Measurements from ENCODE around the gene UMPS.
"Not testable (repeated sequence)": the region's sequence is repeated elsewhere in the genome, so short reads cannot be mapped to it uniquely, and the experiment has no call there.

The UMPS gene

DNA sequence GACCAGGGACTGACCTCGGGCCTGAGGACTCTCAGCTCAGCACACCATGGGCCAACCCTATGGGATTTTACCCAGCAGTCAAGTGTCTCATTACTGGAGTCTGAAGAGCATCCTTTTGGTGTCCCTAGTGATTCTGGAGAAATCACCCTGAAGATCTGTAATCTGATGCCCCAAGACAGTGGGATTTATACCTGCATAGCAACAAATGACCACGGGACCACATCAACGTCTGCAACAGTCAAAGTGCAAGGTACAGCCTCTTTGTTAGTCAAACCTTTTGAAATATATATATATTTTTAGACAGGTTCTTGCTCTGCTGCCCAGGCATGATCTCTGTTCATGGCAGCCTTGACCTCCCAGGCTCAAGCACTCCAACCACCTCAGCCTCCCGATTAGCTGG lies 34.2 kb upstream of the UMPS start:
- Histone ChIP-seq H3K4me2 (ENCODE audit: low read length) (no peak overlapping the region), H3K27me3 (ENCODE audit: control insufficient read depth, insufficient read depth, low read length) (no peaks in the 10 kb centered on the region), H3K9me3 (replicated peaks; ENCODE audit: low read length) (no peaks in the 10 kb centered on the region), H3K9ac (ENCODE audit: low read depth, low read length) (no peak overlapping the region), H3K4me1 (ENCODE audit: control insufficient read depth, insufficient read depth, low read length) (peaks cover 2% of the 10 kb centered on the region), H3K4me3 (ENCODE audit: low read length) (no peak overlapping the region), H3K36me3 (ENCODE audit: insufficient read depth, low read length) (no peaks in the 10 kb centered on the region)

DNA sequence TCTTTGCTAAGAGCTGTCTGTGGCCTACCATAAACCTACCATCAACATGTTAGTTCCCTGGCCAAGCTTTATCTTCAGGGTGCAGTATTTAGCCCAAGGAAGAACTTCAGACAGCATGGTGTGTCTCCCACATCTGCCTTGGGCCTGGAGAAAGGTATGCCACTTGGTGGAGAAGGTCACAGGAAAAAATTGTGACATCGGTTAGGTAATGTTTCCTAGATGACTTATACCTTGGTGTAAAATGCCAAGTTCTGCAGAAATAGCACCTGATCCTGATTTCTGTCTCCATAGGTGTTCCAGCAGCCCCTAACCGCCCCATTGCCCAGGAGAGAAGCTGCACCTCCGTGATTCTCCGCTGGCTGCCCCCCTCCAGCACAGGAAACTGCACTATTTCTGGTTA lies 33.0 kb upstream of the UMPS start:
- Histone ChIP-seq H3K27me3 (ENCODE audit: control insufficient read depth, insufficient read depth, low read length) (no peaks in the 10 kb centered on the region), H3K4me3 (ENCODE audit: low read length) (no peak overlapping the region), H3K9ac (ENCODE audit: low read depth, low read length) (no peak overlapping the region), H3K9me3 (replicated peaks; ENCODE audit: low read length) (no peaks in the 10 kb centered on the region), H3K4me2 (ENCODE audit: low read length) (no peak overlapping the region), H3K4me1 (ENCODE audit: control insufficient read depth, insufficient read depth, low read length) (peaks cover 13% of the 10 kb centered on the region), H3K36me3 (ENCODE audit: insufficient read depth, low read length) (no peaks in the 10 kb centered on the region)

GRCh38 chr3:124698030-124698770 lies 32.1 kb upstream of the UMPS start:
- H3K27me3 ChIP-seq (ENCODE audit: control insufficient read depth, insufficient read depth, low read length) = no peaks in the 10 kb centered on the region
- H3K4me3 ChIP-seq (ENCODE audit: low read length) = no peak overlapping the region
- H3K9me3 ChIP-seq (replicated peaks; ENCODE audit: low read length) = no peaks in the 10 kb centered on the region
- no peaks in the 10 kb centered on the region for H3K36me3 ChIP-seq (ENCODE audit: insufficient read depth, low read length)
- H3K9ac ChIP-seq (ENCODE audit: low read depth, low read length) = no peak overlapping the region
- peaks cover 13% of the 10 kb centered on the region for H3K4me1 ChIP-seq (ENCODE audit: control insufficient read depth, insufficient read depth, low read length)
- H3K4me2 ChIP-seq (ENCODE audit: low read length) = no peak overlapping the region

DNA sequence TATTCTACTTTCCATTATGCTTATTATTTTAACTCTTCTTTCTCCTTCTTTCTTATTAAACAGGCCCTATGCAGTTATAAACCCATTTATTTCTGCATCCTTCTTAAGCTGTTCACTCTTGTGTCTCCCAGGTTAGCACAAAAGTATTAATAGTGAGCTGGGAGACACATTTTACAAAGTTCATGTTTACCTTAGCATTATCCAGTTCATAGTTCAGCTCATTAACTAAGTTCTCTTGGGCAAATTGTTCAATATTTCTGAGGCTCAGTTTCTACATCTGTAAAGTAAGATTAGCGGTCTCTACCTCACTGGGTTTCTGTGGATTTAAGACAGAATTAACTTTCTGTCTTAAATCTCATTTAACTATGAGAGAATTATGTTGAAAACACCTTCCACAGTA lies 31.2 kb upstream of the UMPS start:
- no peak overlapping the region for H3K9ac ChIP-seq (ENCODE audit: low read depth, low read length)
- no peaks in the 10 kb centered on the region for H3K27me3 ChIP-seq (ENCODE audit: control insufficient read depth, insufficient read depth, low read length)
- peaks cover 13% of the 10 kb centered on the region for H3K4me1 ChIP-seq (ENCODE audit: control insufficient read depth, insufficient read depth, low read length)
- H3K36me3 ChIP-seq (ENCODE audit: insufficient read depth, low read length) = no peaks in the 10 kb centered on the region
- H3K4me2 ChIP-seq (ENCODE audit: low read length) = no peak overlapping the region
- H3K4me3 ChIP-seq (ENCODE audit: low read length) = no peak overlapping the region
- no peaks in the 10 kb centered on the region for H3K9me3 ChIP-seq (replicated peaks; ENCODE audit: low read length)

GRCh38 chr3:124699686-124700396 lies 30.4 kb upstream of the UMPS start:
- H3K9ac ChIP-seq (ENCODE audit: low read depth, low read length) = no peak overlapping the region

DNA sequence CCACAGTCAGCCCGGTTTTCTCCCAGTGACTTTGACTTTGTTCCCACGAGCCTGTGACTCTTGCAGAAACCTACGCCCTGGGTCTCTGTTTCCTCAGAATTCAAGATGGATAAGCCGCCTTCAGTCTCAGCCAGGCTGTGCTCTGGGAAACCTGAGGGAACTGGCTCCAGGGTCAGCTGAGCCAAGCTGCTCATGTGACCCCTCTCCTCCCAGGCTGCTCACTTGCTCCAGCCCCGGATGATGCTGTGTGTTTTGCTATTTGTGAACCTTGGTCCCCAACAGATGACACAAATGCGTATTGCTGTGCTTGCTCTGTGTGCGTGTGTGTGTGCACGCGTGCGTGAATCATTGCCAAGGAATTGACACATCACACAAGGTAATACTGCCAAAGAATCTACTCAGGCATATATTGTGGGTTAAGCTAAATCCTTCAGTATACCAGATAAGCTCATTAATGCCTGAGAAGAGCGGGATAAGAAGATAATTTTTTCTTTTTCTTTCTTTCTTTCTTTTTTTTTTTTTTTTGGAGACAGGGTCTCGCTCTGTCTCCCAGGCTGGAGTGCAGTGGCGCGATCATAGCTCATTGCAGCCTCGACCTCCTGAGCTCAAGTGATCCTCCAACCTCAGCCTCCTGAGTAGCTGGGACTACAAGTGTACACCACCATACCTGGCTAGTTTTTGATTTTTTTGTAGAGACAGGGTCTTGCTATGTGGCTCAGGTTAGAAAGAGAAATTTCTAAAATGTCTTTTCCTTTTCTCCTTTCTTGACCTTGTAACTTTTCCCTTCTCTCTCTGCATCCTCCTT lies 29.2 kb upstream of the UMPS start:
- peaks cover 13% of the 10 kb centered on the region for H3K4me1 ChIP-seq (ENCODE audit: control insufficient read depth, insufficient read depth, low read length)
- no peaks in the 10 kb centered on the region for H3K27me3 ChIP-seq (ENCODE audit: control insufficient read depth, insufficient read depth, low read length)
- no peak overlapping the region for H3K4me3 ChIP-seq (ENCODE audit: low read length)
- H3K9me3 ChIP-seq (replicated peaks; ENCODE audit: low read length) = no peaks in the 10 kb centered on the region
- no peaks in the 10 kb centered on the region for H3K36me3 ChIP-seq (ENCODE audit: insufficient read depth, low read length)
- peak overlapping the region; percentile 24 for H3K4me2 ChIP-seq (ENCODE audit: low read length)
- H3K9ac ChIP-seq (ENCODE audit: low read depth, low read length) = peak overlapping the region; percentile 43

More at GRCh38 chr3:124699686-124700396, 30.4 kb upstream of the UMPS start:
- Histone ChIP-seq H3K36me3 (ENCODE audit: insufficient read depth, low read length) (no peaks in the 10 kb centered on the region), H3K4me2 (ENCODE audit: low read length) (no peak overlapping the region), H3K27me3 (ENCODE audit: control insufficient read depth, insufficient read depth, low read length) (no peaks in the 10 kb centered on the region), H3K4me1 (ENCODE audit: control insufficient read depth, insufficient read depth, low read length) (peaks cover 13% of the 10 kb centered on the region), H3K4me3 (ENCODE audit: low read length) (no peak overlapping the region), H3K9me3 (replicated peaks; ENCODE audit: low read length) (no peaks in the 10 kb centered on the region)

DNA sequence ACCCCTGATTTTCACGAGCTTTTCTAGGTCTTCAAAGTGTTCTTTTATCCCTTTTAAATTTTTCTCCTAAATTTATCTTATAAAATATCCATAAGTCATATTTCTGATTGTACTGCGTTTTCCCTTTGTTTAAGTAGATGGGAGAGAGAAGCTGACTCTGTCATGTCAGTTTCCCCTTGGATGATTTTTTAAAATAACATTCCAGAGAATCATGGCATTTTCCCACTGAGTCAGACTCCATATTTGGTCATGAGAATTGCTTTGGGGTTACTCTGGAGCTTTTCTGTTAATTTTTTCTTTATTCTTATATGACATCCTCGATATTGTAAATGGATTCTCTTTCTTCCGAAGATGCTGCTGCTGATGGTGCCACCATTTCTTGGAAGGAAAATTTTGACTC lies 28.6 kb upstream of the UMPS start:
- no peaks in the 10 kb centered on the region for H3K36me3 ChIP-seq (ENCODE audit: insufficient read depth, low read length)
- H3K4me2 ChIP-seq (ENCODE audit: low read length) = peak overlapping the region; percentile 24
- H3K4me1 ChIP-seq (ENCODE audit: control insufficient read depth, insufficient read depth, low read length) = peaks cover 13% of the 10 kb centered on the region
- peak overlapping the region; percentile 1 for H3K4me3 ChIP-seq (ENCODE audit: low read length)
- peak overlapping the region; percentile 43 for H3K9ac ChIP-seq (ENCODE audit: low read depth, low read length)
- H3K9me3 ChIP-seq (replicated peaks; ENCODE audit: low read length) = no peaks in the 10 kb centered on the region
- H3K27me3 ChIP-seq (ENCODE audit: control insufficient read depth, insufficient read depth, low read length) = no peaks in the 10 kb centered on the region

- Histone ChIP-seq H3K4me2 (ENCODE audit: low read length) (no peak overlapping the region), H3K4me3 (ENCODE audit: low read length) (no peak overlapping the region), H3K27me3 (ENCODE audit: control insufficient read depth, insufficient read depth, low read length) (no peaks in the 10 kb centered on the region), H3K9ac (ENCODE audit: low read depth, low read length) (no peak overlapping the region), H3K4me1 (ENCODE audit: control insufficient read depth, insufficient read depth, low read length) (peaks cover 13% of the 10 kb centered on the region), H3K36me3 (ENCODE audit: insufficient read depth, low read length) (no peaks in the 10 kb centered on the region), H3K9me3 (replicated peaks; ENCODE audit: low read length) (no peaks in the 10 kb centered on the region)
Observed at GRCh38 chr3:124702950-124703349, 27.3 kb upstream of the UMPS start.

- Histone ChIP-seq H3K4me3 (ENCODE audit: low read length) (no peak overlapping the region), H3K4me2 (ENCODE audit: low read length) (no peak overlapping the region), H3K4me1 (ENCODE audit: control insufficient read depth, insufficient read depth, low read length) (peaks cover 13% of the 10 kb centered on the region), H3K9me3 (replicated peaks; ENCODE audit: low read length) (no peaks in the 10 kb centered on the region), H3K9ac (ENCODE audit: low read depth, low read length) (no peak overlapping the region), H3K36me3 (ENCODE audit: insufficient read depth, low read length) (no peaks in the 10 kb centered on the region), H3K27me3 (ENCODE audit: control insufficient read depth, insufficient read depth, low read length) (no peaks in the 10 kb centered on the region)
Observed at GRCh38 chr3:124705552-124705951, 24.7 kb upstream of the UMPS start.

DNA sequence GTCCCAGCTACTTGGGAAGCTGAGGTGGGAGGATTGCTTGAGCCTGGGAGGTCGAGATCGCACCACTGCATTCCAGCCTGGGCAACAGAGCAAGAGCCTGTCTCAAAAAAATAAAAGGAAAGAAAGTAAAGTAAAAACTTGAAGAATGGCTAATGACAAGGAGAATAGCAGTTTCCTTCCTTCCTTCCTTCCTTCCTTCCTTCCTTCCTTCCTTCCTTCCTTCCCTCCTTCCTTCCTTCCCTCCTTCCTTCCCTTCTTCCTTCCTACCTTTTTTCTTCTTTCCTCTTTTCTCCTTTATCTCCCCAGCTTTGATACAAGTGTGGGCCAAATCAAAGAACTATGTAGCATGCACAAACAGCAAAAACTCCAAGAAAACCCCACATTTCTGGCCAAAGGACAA lies 23.0 kb upstream of the UMPS start:
- H3K9ac ChIP-seq (ENCODE audit: low read depth, low read length); H3K4me1 ChIP-seq (ENCODE audit: control insufficient read depth, insufficient read depth, low read length); H3K36me3 ChIP-seq (ENCODE audit: insufficient read depth, low read length); H3K9me3 ChIP-seq (replicated peaks; ENCODE audit: low read length); H3K27me3 ChIP-seq (ENCODE audit: control insufficient read depth, insufficient read depth, low read length); H3K4me2 ChIP-seq (ENCODE audit: low read length); H3K4me3 ChIP-seq (ENCODE audit: low read length): not testable (repeated sequence)

- H3K9me3 ChIP-seq (replicated peaks; ENCODE audit: low read length) = no peaks in the 10 kb centered on the region
- H3K4me2 ChIP-seq (ENCODE audit: low read length) = no peak overlapping the region
- no peak overlapping the region for H3K9ac ChIP-seq (ENCODE audit: low read depth, low read length)
- H3K36me3 ChIP-seq (ENCODE audit: insufficient read depth, low read length) = no peaks in the 10 kb centered on the region
- H3K4me1 ChIP-seq (ENCODE audit: control insufficient read depth, insufficient read depth, low read length) = no peaks in the 10 kb centered on the region
- no peak overlapping the region for H3K4me3 ChIP-seq (ENCODE audit: low read length)
- H3K27me3 ChIP-seq (ENCODE audit: control insufficient read depth, insufficient read depth, low read length) = no peaks in the 10 kb centered on the region
Observed at GRCh38 chr3:124707656-124708062, 22.6 kb upstream of the UMPS start.
